T-helper 2 cell treated with Interferon-gamma antibody and Interleukin-4, amounts not matched to agents 100 ng/mL and 5 ng/mL, for 36 hours (primary cell): Measurements from ENCODE around the gene PTGR3. TPM values are rescaled to one million over a fixed set of nuclear protein-coding genes. Genes with fewer than 3 reads are reported as not detected.

Experiments
- intact Hi-C: fragments of 100-400 bp; cut with micrococcal nuclease; formaldehyde crosslinking; loops from one replicate; pipeline ENCODE4 v1.15.1; 2023
- total RNA-seq: library from RNA; stranded (reverse); gene quantifications from 2 replicates; pipeline ENCODE4 v1.2.3, GENCODE V29; 2022

Gene PTGR3
- total RNA-seq, 1 donor from 2014 or later, result 25.4 TPM

DNA sequence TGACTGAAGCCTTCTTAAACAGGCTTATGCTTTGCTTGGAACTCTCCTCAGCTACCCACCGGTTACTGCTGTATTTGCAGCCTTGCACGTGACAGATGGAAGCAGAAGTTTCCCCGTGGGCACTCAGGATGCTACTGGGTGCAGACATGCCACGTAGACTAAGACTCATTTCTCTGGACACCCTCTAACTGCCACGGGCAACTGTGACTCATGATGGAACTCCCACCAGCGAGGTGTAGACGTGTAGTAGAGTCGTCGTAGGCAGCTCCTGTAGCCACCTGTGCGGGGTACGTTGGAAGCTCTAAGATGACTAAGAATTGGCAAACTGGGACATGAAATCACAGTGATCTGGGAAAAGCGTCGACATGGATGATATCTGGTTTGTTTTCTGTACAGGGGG, 29.2 kb upstream of the PTGR3 start:
- intact Hi-C loops, result no loop called here

DNA sequence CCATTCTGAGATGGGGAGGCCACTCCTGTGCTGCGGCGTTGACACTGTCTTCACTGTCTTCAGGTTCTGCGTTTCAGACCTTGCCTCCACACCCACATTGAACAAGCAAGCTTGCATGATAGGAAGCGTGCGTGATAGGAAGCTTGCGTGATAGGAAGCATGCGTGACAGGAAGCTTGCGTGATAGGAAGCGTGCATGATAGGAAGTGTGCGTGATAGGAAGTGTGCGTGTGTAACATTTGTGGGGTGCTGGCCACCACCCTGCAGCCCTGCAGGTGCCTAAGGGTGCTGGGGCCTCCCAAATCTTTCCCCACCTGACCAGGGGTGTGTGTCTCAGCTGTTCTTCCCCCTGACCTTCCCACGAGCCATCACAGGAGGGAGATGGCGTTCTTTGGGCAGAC, 27.0 kb upstream of the PTGR3 start:
- intact Hi-C loops, result no loop called here

DNA sequence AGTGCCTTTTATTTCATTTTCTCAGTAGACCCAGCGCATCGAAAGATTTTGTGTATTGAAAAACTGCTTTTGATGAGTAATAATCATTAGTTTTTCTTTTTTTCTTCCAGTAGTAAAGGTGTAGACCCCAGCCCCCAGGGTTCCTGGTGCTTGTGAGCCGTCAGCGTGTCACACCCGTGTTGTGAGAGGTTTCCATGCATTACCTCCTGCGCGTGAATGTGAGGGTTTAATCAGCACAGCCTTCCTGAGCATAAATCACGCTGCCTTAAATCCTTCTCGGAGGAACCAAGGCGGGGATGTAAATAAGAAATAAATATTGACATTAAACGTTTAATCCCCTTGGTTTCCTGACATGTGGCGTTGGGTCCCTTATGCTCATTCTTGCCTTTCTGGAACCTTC, 26.0 kb upstream of the PTGR3 start:
- intact Hi-C loops, result no loop called here

DNA sequence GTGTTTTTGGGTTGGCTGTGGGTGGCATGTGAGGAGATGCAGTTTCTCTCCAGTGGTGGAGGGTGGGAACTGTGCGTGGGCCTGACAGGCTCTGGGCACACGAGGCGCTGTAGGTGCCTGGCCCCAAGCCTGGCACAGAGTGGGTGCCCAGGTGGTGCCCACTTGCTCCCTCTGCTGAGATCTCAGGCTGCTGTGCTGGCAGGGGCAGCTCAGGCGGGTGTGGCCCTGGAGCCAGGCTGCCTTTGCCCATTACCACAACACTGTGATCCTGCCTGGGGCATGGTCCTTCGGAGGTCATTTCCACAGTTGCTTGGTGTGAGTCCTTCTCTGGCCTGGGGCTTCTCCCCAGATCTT, 22.1 kb upstream of the PTGR3 start:
- intact Hi-C loops, result no loop called here

DNA sequence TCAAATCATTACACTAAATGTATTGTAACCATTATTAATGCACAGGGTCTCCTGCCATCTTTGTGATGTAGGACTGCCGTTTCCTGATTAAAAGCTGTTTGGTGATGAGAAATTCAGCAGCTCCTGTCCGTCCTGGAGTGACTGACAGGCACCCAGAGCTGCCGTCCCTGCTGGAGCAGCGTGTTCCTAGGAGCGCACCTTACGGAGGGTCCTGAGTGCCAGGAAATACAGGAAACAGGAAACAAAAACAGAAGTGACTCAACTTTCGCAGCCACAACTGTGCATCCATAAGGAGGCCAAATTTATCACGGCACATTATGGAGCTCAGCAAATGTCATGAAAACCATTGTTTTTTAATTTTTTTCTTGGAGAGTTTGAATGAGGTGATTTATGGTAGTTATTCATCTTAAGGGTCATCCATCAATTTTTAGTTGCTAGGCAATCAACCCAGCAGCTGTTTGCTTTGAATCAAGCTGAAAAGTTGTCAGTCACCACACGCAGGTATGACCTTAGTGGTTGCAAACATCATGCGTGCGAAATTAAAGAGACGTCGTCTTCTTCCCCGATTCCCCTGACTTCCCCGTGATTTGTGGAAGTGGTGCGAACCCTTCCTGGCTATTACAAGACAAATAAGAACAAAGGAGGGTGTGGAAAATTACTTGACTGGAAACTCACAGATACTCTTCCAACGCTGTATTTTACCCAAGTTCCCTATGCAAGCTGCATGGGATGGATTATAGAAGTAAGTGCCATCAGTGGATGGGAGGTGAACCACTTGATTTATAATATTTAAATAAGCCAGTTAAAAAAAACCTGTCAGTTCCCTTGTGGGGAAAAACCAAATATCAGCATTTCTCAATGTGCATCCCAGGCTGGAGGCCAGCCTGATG, 21.5 kb upstream of the PTGR3 start:
- intact Hi-C loops, result no loop called here

DNA sequence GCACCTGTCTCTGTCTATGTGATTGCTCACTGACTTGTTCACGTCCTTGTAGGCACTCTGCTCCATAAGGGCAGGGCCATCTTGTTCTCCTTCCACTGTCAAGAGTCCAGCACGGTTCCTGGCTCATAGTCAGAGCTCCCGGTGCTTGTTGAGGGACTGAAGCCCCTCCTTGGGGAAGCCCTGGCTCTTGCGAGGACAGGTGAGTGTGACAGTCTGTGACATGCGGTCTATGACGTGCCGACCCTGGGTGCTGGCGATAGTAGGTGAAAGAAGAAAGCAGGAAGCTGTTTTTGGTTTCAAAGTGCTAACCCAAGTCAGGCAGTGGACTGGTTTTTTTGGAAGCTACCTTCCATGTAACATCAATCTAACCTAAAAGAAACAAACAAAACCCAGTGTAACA, 20.5 kb upstream of the PTGR3 start:
- intact Hi-C loops, result no loop called here

DNA sequence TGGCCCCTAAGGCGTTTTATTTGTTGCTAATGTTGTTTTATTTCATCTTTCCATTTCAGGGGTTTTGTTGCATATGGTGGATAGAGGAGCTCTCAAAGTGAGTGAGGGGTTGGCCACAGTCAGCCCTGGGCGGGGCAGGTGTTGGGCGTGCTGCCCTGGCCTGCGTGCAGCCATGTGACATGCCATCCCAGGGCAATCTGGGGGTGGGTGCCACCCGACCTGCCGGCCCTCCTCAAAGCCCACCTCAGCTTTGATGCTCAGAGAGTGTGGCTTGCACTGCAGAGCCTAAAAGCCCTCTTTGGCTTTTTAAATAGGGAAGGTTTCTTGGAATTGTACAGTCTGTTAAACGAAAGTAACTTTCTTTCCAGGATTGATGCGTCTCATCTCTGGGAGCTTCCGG, 20.0 kb upstream of the PTGR3 start:
- intact Hi-C loops, result no loop called here

DNA sequence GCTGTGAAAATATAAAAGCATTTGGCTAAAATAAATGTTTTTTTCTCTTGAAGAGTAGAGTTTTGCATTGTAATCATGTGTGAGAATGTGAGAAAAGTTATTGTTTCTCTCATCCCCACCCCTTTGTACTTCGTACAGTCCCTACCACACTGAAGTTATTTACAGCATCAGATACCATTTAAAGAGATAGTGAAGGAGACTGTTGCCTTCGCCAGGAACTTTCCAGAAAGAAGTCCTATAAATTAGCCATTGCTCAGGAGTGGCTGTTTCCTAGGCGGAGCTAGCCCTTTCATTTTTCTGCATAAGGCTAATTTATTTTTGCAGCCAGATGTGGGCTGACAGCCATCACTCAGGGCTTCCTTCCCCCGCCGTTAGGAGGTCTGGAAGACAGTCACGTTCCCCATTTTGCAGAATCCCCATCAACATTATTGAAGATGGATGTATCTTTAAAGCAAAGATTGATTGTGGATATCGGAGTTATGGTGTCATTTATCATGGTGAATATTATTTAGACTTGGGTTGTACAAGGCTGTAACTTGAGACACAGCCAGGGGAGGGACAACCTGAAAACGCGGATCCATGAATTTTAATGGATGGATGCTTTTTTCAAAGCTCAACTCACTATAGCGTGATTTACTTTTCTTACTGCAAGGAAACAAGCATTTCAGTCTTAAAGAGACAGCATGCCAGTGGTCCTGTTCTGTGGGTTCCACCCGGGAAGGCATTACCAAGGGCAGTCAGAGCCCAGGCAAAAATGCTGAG, 18.8 kb upstream of the PTGR3 start:
- intact Hi-C loops, result no loop called here

DNA sequence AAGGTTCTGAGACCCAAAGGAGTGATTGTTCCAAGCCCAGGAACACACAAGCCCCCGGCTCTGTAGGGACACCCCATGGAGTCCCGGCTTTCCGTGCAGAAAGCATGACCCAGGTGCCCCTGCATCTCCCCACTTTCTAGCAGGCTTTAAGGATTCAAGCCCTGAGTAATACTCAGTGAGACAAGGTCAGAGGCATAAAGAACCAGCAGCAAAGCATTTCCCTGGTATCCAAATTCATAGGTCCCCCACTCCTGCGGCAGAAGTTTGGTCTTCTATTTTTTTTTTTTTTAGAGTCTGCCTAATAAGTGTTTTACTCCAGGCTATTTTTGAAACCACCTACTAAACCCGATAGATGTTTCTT, 18.0 kb upstream of the PTGR3 start:
- intact Hi-C loops, result no loop called here

DNA sequence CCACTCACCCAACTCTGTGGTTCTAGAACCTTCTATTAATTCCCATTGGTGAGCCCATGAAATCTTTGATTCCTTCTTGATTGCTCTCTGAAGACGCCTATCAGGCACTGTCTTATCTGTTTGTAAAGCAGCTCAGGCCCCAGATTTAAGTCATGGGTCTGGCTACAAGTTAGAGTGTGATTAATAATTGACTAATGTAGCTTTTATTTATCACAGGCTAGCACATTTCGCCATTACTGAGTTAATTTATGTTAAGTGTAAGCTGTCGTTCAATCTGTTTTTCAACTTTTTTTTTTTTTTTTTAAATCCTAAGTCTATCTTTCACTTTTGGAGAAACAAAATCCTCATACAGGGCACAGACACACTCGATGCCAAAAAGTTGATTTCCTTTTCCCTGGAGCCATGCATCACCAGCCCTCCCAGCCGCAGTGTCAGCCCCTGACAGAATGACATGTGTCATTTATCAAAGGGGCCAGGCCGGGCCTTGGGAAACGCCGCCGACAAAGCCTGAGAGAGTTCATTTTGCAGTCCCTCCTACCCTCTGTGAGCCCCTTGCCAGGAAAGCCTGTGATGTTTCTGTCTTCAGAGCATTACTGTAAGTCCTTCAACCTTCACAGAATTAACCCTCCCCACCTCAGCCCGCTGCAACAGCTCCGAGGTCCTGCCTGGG, 17.5 kb upstream of the PTGR3 start:
- intact Hi-C loops, result no loop called here

DNA sequence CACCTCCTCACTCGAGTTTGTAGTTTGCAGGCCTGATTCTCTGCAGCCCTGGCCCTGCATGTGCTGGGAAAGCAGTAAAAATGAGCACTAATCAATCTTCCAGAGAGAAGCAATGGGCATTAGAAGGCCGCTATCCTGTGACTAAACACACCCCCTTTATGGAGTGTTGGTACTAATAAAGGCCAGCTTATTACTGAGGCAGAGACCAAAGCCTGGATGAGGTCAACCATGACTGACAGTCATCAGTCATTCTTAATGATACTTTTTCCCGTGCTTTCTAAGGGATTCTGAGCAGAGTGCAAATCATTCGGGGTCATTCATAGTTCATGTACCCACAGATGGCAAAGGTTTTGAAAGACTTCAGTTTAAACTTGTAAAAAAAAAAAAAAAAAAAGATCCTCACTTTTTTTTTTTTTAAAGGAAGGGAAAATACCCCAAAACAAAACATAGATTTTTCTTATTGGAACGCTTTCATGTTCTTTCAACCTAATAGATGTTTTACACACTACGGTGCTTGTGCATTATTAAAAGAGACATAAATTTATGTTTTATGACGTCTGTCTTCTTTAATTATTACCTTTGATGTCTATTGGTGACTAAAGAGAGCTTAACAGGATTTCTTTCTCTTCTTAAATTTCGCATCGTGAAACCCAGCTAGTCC, 14.9 kb upstream of the PTGR3 start:
- intact Hi-C loops, result no loop called here

DNA sequence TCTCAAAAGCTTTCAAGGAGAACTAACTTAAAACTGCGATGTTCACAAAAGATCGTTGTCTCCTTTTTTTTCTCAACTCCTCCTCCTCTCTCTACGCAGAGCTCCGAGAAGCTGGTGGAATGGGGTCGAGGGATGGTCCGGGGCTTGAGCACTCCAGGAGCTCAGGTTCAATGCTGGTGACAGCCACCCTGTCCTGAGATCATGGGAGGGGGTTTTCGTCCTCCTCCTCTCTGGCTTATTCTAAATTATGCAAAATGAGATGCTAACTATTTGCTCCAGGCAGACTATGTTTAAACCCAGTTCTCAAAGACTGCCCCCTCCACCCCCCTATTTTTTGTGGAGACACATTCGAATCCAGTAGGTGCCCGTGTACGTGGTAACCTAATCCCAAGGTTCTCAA, 13.5 kb upstream of the PTGR3 start:
- intact Hi-C loops, result no loop called here

DNA sequence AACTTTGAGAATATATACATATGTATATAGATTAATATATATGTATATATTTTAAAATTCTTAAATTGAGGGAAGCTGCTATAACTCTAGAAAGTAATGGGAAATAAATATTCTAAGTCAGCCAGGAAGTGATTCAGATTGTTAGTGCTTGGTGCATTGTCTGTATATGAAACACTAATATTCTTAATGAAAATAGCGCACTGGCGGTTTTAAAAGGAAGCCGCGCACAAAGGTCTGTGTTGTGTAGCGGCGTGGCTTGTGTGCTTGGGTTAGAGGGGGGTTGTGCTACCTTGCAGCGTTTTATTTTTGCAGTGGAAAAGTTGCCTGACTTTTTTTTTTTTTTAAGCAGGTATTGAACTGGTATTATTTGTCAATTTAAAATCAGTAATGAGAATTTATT, 13.0 kb upstream of the PTGR3 start:
- intact Hi-C loops, result no loop called here

DNA sequence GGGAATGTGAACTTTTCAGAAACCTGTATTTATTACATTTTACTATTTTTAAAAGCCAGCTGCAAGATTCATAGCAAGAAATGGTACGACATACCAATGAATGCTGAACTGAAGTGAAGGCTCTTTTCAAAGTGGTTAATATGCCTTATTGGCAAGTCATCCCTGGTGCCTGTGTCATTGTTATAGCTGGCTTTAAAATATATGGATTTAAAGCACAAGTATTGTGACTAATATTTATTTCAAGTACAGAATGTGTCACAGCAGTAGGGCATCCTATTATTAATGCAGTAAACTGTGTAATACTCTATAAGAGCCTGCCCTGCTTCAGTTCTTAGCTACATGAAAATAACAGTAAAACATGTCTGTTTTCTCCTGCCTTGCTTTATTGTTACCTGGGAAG, 12.5 kb upstream of the PTGR3 start:
- intact Hi-C loops, result no loop called here

DNA sequence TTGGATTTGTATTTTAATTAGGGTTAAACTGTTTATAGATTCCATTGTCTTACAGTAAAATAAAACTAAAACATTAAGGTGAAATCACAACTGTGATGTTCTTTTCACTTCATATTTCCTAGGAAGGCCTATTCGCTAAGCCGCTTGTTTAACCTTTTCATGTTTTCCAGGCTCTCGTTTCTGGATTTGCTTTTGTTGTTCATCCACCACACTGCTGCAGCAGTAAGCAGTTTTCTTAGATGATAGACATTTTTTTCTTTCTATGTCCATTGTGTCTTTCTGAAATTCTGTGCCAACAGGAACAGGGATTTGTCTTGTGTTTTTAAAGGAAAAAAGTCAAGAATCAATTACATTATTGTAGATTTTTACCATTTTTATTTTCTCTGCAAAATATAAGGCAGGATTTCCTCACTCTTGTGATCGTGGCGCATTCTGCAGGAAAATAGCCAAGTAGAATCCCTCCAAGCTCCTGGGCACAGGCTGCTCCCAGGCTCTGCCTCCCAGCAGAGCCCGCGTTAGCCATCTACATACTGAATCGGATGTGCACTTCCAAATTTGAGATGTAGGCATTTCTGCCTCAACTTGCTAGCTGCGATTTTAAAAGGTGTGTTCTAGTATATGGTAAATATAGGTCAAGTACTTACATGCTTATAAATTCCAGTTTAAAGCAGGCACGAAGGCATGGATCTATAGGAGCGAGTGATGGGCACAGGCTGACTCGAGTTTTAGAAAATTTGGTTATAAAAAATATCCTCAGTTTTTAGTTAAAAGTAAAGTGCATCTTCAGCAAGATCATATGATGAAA, 11.8 kb upstream of the PTGR3 start:
- intact Hi-C loops, result no loop called here

DNA sequence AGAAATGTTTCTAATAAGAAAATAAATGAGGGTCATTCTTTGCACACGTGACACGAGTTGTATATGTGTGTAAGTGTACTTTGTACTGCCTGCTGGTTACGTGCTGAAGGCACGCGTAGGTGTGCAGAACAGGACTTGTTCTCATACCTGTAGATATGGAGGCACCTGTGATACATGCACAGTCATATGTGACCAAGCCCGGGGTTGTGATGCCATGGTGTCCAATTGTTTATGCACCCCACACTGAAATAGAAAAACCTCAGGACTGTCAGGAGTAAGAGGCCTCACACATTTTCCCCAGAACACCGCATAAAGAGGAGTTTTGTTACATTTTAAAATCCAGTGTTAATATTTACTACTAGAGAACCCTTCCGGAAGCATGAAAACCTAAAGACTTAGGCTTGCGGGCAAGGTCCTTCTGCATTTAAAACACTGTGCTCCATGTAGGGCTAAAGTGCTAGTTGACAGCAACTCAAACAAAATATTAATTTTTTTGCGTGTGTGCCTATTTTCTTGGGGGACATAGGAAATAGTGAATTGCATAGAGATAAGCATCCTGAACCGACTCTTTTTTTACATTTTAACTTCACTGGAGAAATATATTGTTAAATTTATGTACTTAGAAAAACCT, 10.9 kb upstream of the PTGR3 start:
- intact Hi-C loops, result no loop called here

DNA sequence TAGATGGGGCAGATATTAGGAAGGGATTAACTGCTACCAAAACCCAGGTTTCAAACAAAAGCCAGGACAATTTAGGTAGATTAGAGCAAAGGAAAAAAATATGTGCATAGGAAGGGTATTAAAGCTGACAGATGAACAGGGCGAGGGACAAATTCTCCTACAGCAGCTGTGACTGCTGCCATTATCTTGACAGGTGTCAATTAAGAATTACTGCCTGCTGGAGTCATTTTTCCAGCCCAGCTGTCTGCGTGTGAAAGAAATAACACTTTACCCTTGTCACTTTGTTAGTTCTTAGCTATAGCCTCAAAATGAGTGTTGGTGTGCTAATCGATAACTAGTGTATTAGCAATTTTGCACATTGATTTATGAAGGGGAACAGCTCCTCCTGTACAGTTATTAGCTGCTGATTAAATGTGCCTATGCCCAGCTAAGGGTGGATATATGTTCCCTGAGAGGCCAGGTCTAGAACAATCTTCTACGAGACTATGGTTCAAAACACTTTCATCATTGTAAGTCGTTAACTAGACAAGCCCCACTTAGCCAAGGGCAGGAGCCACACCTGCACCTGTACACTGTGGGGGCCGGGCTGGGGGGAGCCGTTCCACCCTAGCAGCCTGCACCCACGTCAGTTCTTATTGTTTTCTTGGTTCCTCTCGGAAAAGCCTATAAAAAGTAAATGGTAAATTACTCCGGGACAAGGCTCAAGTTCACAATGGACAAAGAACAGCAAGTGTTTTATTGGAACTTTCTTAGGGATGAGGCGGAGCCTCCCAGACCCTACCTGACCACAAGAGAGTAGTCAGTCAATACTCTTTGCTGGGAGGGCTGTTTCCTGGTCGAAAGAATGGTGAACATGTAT, 9.4 kb upstream of the PTGR3 start:
- intact Hi-C loops, result no loop called here

DNA sequence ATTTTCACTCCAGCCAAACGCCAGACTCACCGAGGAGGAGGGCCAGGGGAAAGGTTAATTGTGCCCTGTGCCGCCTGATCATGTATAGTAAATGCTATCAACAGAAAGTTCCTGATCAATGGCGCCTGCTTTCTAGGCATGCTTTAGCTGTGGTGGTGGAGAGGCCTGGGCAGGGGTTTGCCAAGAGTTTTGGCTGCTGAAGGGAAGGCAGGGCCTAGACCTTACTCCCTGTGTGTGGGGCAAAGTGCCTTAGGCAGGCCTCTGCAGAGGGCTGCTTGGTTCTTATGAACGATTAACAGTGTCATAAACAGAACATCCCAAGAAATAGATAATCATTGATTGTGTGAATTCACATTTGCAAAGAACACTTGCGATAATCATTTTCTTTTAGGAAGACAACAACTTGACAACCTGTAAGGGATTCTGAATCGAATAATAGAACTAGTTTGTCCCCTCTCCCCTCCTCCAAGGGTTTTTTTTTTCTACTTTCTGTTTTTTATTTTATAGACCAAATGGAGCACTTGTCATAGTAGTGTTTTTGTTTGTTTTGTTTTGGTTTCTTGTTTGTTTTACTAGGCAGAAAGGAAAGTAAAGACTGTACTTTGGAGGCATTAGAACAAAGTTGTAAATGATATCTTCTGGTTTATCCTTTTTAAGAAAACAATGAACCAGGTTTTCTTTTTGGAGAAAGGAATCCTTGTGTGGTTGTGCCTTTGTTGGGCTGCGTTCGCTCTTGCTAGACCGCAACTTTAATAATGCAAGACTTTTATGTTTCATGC, 8.2 kb upstream of the PTGR3 start:
- intact Hi-C loops, result no loop called here
